AG04450 (cell line): ENCODE results near the gene IPO11. TPM values are rescaled to one million over a fixed set of nuclear protein-coding genes. Genes with fewer than 3 reads are reported as not detected.

ENCODE experiments used
- CTCF ChIA-PET: fragments of 300-600, 350-600 bp; formaldehyde crosslinking; extraction: SDS; loops from one replicate; lab custom pipeline; 2022; ENCODE audit warnings: antibody characterized with exemption, inconsistent platforms; lab: Charles Lee
- POLR2A ChIA-PET: fragments of 350-600 bp; formaldehyde crosslinking; extraction: SDS; loops from one replicate; lab custom pipeline; 2021; ENCODE audit warnings: antibody characterized with exemption, inconsistent platforms; lab: Yijun Ruan, JAX
- DNase-seq: peaks from one replicate; pipeline ENCODE4 v3.0.0-alpha.2; 2011; ENCODE audit warnings: low read depth, low spot score
- H3K27ac ChIP-seq: one replicate; pipeline ENCODE4 v1.5.1; 2012; ENCODE audit warnings: low read depth, low read length, control low read depth
- H3K27me3 ChIP-seq: one replicate; pipeline ENCODE4 v1.6.0; 2012; ENCODE audit warnings: low read length; ENCODE audit not compliant: control insufficient read depth, insufficient read depth
- H3K4me3 ChIP-seq: 2 replicates; pipeline ENCODE4 v1.5.1; 2011; ENCODE audit warnings: mild to moderate bottlenecking, low read depth, low read length, control low read depth
- H3K9me3 ChIP-seq: 2 replicates; pipeline ENCODE4 v1.5.1; 2012; ENCODE audit warnings: low read length; ENCODE audit not compliant: control insufficient read depth, insufficient read depth
- polyA plus RNA-seq: library from polyadenylated mRNA; depleted of rRNA; stranded (reverse); fragments of >200 nt; gene quantifications from 2 replicates; pipeline ENCODE4 v1.2.3, GENCODE V29; 2011
- TF ChIP-seq, protein P1 (sequence below): IDR thresholded peaks from 2 replicates; pipeline ENCODE4 v1.5.1; 2011; ENCODE audit warnings: low read depth, low read length, control low read depth, inconsistent platforms

Gene IPO11
- polyA plus RNA-seq, 1 experiment, result 24.0 TPM

- Histone ChIP-seq H3K4me3 (no peak overlapping the region), H3K27me3 (no peaks in the 10 kb centered on the region), H3K27ac (no peak overlapping the region), H3K9me3 (no peaks in the 10 kb centered on the region)
- no peak for DNase-seq
- CTCF ChIA-PET, result interaction anchor here (0.8 to 4.5 kb wide), 4 partner anchors 12 to 347 kb away, joined by 3 to 36 read pairs (median 4); no protein-coding TSS in a partner anchor
- TF ChIP-seq, protein P1, sequence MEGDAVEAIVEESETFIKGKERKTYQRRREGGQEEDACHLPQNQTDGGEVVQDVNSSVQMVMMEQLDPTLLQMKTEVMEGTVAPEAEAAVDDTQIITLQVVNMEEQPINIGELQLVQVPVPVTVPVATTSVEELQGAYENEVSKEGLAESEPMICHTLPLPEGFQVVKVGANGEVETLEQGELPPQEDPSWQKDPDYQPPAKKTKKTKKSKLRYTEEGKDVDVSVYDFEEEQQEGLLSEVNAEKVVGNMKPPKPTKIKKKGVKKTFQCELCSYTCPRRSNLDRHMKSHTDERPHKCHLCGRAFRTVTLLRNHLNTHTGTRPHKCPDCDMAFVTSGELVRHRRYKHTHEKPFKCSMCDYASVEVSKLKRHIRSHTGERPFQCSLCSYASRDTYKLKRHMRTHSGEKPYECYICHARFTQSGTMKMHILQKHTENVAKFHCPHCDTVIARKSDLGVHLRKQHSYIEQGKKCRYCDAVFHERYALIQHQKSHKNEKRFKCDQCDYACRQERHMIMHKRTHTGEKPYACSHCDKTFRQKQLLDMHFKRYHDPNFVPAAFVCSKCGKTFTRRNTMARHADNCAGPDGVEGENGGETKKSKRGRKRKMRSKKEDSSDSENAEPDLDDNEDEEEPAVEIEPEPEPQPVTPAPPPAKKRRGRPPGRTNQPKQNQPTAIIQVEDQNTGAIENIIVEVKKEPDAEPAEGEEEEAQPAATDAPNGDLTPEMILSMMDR, result no peak
- POLR2A ChIA-PET, result no interaction called here
Measured at GRCh38 chr5:62431735-62432620, 19.4 kb downstream of the IPO11 start.

- TF ChIP-seq, protein P1, result no peak
- POLR2A ChIA-PET, result no interaction called here
- CTCF ChIA-PET, result interaction anchor here (0.8 to 4.5 kb wide), 4 partner anchors 11 to 346 kb away, joined by 3 to 36 read pairs (median 4); no protein-coding TSS in a partner anchor
- Histone ChIP-seq H3K9me3 (no peaks in the 10 kb centered on the region), H3K27me3 (no peaks in the 10 kb centered on the region), H3K27ac (no peak overlapping the region), H3K4me3 (no peak overlapping the region)
- DNase-seq, result no peak
Measured at GRCh38 chr5:62432621-62433064, 20.1 kb downstream of the IPO11 start.

DNA sequence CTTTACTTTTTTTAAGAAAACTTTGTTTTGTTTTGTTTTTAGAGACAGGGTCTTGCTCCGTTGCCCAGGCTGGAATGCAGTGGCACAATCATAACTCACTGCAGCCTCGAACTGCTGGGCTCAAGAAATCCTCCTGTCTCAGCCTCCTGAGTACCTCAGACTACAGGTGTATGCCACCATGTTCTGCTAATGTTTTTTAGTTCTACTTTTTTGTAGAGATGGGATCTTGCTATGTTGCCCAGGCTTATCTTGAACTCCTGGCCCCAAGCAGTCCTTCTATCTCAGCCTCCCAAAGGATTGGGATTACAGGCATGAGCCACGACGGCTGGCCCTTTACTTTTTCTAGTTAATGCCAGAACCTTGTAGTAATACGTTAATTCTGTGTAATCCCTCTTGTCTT is 36.0 kb downstream of the IPO11 start:
- POLR2A ChIA-PET, result no interaction called here
- Histone ChIP-seq H3K9me3 (no peaks in the 10 kb centered on the region), H3K4me3 (no peak overlapping the region), H3K27me3 (no peaks in the 10 kb centered on the region), H3K27ac (no peak overlapping the region)
- DNase-seq, result no peak
- CTCF ChIA-PET, result interaction anchor here (4.3 kb wide), 1 partner anchor 12 kb away, joined by 25 read pairs; no protein-coding TSS in a partner anchor
- TF ChIP-seq, protein P1, result no peak

- Histone ChIP-seq H3K27ac (no peak overlapping the region), H3K27me3 (no peaks in the 10 kb centered on the region), H3K4me3 (no peak overlapping the region), H3K9me3 (no peaks in the 10 kb centered on the region)
- DNase-seq, result no peak
- CTCF ChIA-PET, result interaction anchor here (1.4 to 4.3 kb wide), 4 partner anchors 8 to 329 kb away, joined by 3 to 25 read pairs (median 14); no protein-coding TSS in a partner anchor
- TF ChIP-seq, protein P1, result no peak
- POLR2A ChIA-PET, result interaction anchor here (0.7 kb wide), 1 partner anchor 10 kb away, joined by 3 read pairs; no protein-coding TSS in a partner anchor
Measured at GRCh38 chr5:62450259-62450658, 37.7 kb downstream of the IPO11 start.

- Histone ChIP-seq H3K4me3 (no peak overlapping the region), H3K9me3 (no peaks in the 10 kb centered on the region), H3K27me3 (no peaks in the 10 kb centered on the region), H3K27ac (no peak overlapping the region)
- ChIA-PET POLR2A (no interaction called here), CTCF (interaction anchor here (1.4 to 8.5 kb wide), 3 partner anchors 8 to 321 kb away, joined by 3 to 78 read pairs (median 5); no protein-coding TSS in a partner anchor)
- TF ChIP-seq, protein P1, result no peak
- DNase-seq, result no peak
Measured at GRCh38 chr5:62457071-62457470, 44.5 kb downstream of the IPO11 start.
